Measurements from ENCODE around the gene KCTD1. TPM values are rescaled to one million over a fixed set of nuclear protein-coding genes. Genes with fewer than 3 reads are reported as not detected.
A peak's percentile ranks its signal among the peaks of the same experiment; 100 is the strongest.

The KCTD1 gene
- total and polyA plus RNA-seq, 4 donors = 4.0 to 17.5 (median 9.2) TPM

DNA sequence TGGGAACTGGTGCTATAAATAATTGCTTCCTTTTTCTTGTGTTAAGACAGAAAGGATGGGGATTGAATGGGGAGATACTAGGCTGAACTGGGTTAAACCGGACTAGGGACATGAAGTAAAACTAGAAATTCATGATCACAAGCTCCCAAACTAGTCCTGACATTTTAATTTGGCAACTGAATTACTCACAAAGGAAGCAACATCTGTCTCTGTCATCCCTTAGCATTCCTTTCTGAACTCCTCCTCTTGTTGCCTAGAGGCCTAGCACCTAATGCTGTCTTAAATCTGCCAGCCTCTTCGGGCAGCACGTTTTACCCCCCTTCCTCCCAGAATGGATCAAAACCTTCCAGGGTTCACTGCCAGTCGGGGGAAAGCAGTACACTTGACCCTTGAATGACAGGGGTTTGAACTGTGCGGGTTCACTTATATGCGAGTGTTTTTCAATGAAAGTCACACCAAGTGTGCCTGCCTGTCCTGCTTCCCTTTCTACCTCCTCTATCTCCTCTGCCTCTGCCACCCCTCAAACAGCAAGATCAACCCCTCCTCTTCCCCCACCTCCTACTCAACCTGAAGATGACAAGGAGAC is 8.2 kb downstream of the KCTD1 start:
- H3K4me1 ChIP-seq (ENCODE audit: control insufficient read depth in 5 of 5, insufficient read depth in 5 of 5, low read length in 5 of 5) = peaks cover 0 to 13% (median 3%) of the 10 kb centered on the region in 5 donors
- no peak for DNase-seq
- H3K27ac ChIP-seq (ENCODE audit: low read depth in 1 of 2, low read length in 1 of 2) = no peak overlapping the region
- no peaks in the 10 kb centered on the region for H3K27me3 ChIP-seq (ENCODE audit: control insufficient read depth in 3 of 3, insufficient read depth in 3 of 3, low read length in 2 of 3)
- TF ChIP-seq, protein P1, sequence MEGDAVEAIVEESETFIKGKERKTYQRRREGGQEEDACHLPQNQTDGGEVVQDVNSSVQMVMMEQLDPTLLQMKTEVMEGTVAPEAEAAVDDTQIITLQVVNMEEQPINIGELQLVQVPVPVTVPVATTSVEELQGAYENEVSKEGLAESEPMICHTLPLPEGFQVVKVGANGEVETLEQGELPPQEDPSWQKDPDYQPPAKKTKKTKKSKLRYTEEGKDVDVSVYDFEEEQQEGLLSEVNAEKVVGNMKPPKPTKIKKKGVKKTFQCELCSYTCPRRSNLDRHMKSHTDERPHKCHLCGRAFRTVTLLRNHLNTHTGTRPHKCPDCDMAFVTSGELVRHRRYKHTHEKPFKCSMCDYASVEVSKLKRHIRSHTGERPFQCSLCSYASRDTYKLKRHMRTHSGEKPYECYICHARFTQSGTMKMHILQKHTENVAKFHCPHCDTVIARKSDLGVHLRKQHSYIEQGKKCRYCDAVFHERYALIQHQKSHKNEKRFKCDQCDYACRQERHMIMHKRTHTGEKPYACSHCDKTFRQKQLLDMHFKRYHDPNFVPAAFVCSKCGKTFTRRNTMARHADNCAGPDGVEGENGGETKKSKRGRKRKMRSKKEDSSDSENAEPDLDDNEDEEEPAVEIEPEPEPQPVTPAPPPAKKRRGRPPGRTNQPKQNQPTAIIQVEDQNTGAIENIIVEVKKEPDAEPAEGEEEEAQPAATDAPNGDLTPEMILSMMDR (IDR thresholded peaks at IDR 0.05; ENCODE audit: control extremely low read depth, extremely low read depth) = no peak
- H3K9ac ChIP-seq (ENCODE audit: insufficient read depth in 1 of 2, low read length in 2 of 2) = no peak overlapping the region
- no peaks in the 10 kb centered on the region for H3K9me3 ChIP-seq (ENCODE audit: control insufficient read depth in 4 of 4, insufficient read depth in 3 of 4, low read length in 3 of 4)
- peak; percentile 55 for ATAC-seq (ENCODE audit: insufficient read depth, low FRiP score)
- H3K4me3 ChIP-seq = no peak overlapping the region
- peaks cover 0 to 2% (median 0%) of the 10 kb centered on the region in 4 donors for H3K36me3 ChIP-seq (ENCODE audit: control insufficient read depth in 4 of 4, insufficient read depth in 4 of 4, low read length in 4 of 4)
- WGBS, 2 donors = 73 to 77% methylated on average over 6 of the region's 6 CpGs

- H3K4me3 ChIP-seq = no peak overlapping the region
- H3K9ac ChIP-seq (ENCODE audit: insufficient read depth in 1 of 2, low read length in 2 of 2) = no peak overlapping the region
- DNase-seq (no peak), ATAC-seq (ENCODE audit: insufficient read depth, low FRiP score) (no peak)
- H3K27me3 ChIP-seq (ENCODE audit: control insufficient read depth in 3 of 3, insufficient read depth in 3 of 3, low read length in 2 of 3) = no peaks in the 10 kb centered on the region
- peaks cover 0 to 2% (median 0%) of the 10 kb centered on the region in 5 donors for H3K4me1 ChIP-seq (ENCODE audit: control insufficient read depth in 5 of 5, insufficient read depth in 5 of 5, low read length in 5 of 5)
- TF ChIP-seq, protein P1 (IDR thresholded peaks at IDR 0.05; ENCODE audit: control extremely low read depth, extremely low read depth) = no peak
- 90 to 95% methylated on average over 2 of the region's 2 CpGs for WGBS, 2 donors
- no peak overlapping the region for H3K27ac ChIP-seq (ENCODE audit: low read depth in 1 of 2, low read length in 1 of 2)
- H3K9me3 ChIP-seq (ENCODE audit: control insufficient read depth in 4 of 4, insufficient read depth in 3 of 4, low read length in 3 of 4) = no peaks in the 10 kb centered on the region
- H3K36me3 ChIP-seq (ENCODE audit: control insufficient read depth in 4 of 4, insufficient read depth in 4 of 4, low read length in 4 of 4) = peaks cover 0 to 2% (median 0%) of the 10 kb centered on the region in 4 donors
These were observed 9.8 kb downstream of the KCTD1 start for GRCh38 chr18:26538524-26538923.

DNA sequence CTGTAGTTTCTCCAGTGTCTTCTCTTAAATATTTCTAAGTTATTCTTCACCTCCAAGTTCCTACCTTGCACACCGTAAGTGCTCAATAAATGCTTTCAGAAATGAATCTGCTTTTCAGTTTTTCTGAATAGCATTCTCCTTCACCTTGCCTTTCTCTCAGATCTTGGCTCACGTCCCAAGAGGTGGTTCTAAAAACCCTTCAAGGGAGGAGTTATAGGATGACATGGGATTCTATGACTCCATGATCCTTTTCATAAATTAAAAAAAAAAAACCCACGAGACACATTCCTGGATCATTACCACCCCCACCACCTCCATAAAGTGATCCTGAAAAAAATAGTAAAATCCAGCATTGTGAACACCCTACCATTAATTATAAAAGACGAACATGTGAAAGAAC is 11.7 kb downstream of the KCTD1 start:
- TF ChIP-seq, protein P1 (IDR thresholded peaks at IDR 0.05; ENCODE audit: control extremely low read depth, extremely low read depth) = no peak
- 91 to 94% methylated on average over 4 of the region's 4 CpGs for WGBS, 2 donors
- Histone ChIP-seq H3K27ac (ENCODE audit: low read depth in 1 of 2, low read length in 1 of 2) (no peak overlapping the region), H3K9ac (ENCODE audit: insufficient read depth in 1 of 2, low read length in 2 of 2) (no peak overlapping the region), H3K4me3 (no peak overlapping the region), H3K27me3 (ENCODE audit: control insufficient read depth in 3 of 3, insufficient read depth in 3 of 3, low read length in 2 of 3) (no peaks in the 10 kb centered on the region), H3K9me3 (ENCODE audit: control insufficient read depth in 4 of 4, insufficient read depth in 3 of 4, low read length in 3 of 4) (no peaks in the 10 kb centered on the region), H3K4me1 (ENCODE audit: control insufficient read depth in 5 of 5, insufficient read depth in 5 of 5, low read length in 5 of 5) (peaks cover 0 to 2% (median 0%) of the 10 kb centered on the region in 5 donors), H3K36me3 (ENCODE audit: control insufficient read depth in 4 of 4, insufficient read depth in 4 of 4, low read length in 4 of 4) (peaks cover 0 to 2% (median 0%) of the 10 kb centered on the region in 4 donors)
- ATAC-seq (ENCODE audit: insufficient read depth, low FRiP score) = no peak
- no peak for DNase-seq

DNA sequence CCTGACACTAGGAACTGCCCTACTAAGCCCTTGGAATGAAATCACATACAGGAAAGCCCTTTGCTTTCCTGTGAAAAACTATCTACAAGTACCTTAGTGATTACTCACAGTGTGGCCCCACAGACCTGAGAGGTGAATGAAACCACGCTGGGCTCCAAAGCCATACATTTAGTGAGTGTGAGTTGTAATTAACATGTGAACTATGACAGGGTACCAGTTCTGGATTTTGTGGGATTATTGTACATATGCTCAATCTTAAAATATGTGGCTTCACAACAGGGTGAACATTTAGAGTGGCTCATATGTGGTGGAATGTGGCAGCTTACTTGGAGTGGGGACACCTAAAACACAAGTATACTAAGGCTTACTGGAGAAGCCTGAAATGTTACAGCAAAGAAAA is 12.3 kb downstream of the KCTD1 start:
- H3K27ac ChIP-seq (ENCODE audit: low read depth in 1 of 2, low read length in 1 of 2) = no peak overlapping the region
- 87 to 97% methylated on average over 1 of the region's 1 CpG for WGBS, 2 donors
- TF ChIP-seq, protein P1 (IDR thresholded peaks at IDR 0.05; ENCODE audit: control extremely low read depth, extremely low read depth) = no peak
- ATAC-seq (ENCODE audit: insufficient read depth, low FRiP score) (no peak), DNase-seq (no peak)
- no peak overlapping the region for H3K9ac ChIP-seq (ENCODE audit: insufficient read depth in 1 of 2, low read length in 2 of 2)
- no peaks in the 10 kb centered on the region for H3K27me3 ChIP-seq (ENCODE audit: control insufficient read depth in 3 of 3, insufficient read depth in 3 of 3, low read length in 2 of 3)
- peaks cover 0 to 2% (median 0%) of the 10 kb centered on the region in 5 donors for H3K4me1 ChIP-seq (ENCODE audit: control insufficient read depth in 5 of 5, insufficient read depth in 5 of 5, low read length in 5 of 5)
- peaks cover 0 to 2% (median 0%) of the 10 kb centered on the region in 4 donors for H3K36me3 ChIP-seq (ENCODE audit: control insufficient read depth in 4 of 4, insufficient read depth in 4 of 4, low read length in 4 of 4)
- no peak overlapping the region for H3K4me3 ChIP-seq
- no peaks in the 10 kb centered on the region for H3K9me3 ChIP-seq (ENCODE audit: control insufficient read depth in 4 of 4, insufficient read depth in 3 of 4, low read length in 3 of 4)
